Astrocyte of the spinal cord (primary cell): Measurements from ENCODE around the gene RPL35.

ENCODE experiments used
- DNase-seq: peaks from one replicate; pipeline ENCODE4 v3.0.0; 2011; ENCODE audit warnings: low read depth, low spot score
- H3K4me3 ChIP-seq: 2 replicates; pipeline ENCODE4 v1.5.1; 2011; ENCODE audit warnings: low read depth, mild to moderate bottlenecking, low read length, moderate library complexity
- CTCF ChIP-seq: IDR thresholded peaks from 2 replicates; pipeline ENCODE4 v1.5.1; 2012; ENCODE audit warnings: low read depth, mild to moderate bottlenecking, low read length, inconsistent platforms
- in situ Hi-C: cut with HindIII; loops from 2 replicates; pipeline ENCODE4 v1.10.0; 2017; ENCODE audit warnings: low sequenced_read_pairs

The RPL35 gene

GRCh38 chr9:124894035-124894740 lies 32.4 kb upstream of the RPL35 start:
- TF ChIP-seq CTCF, result no peak
- in situ Hi-C loops, result no loop called here
- no peak overlapping the region for H3K4me3 ChIP-seq
- no peak for DNase-seq

DNA sequence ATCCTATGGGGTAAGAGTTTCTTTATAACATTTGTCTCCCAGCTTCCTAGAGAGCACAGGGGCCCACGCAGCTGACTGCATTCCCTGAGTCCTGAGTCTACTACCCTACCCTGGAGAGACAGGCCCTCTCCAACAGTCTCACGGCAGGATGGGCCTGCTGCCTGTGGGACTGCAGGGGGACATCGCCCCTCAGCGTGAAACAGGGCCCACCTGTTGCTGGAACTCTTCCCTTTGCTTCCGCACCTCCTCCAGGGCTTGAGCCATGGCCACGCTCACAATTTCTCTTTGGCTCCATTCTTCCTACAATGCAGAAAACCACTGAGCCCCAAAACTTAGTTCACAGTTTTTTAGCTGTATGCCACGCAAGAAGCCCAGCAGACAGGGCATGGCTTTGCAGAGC lies 28.4 kb upstream of the RPL35 start:
- no peak for DNase-seq
- H3K4me3 ChIP-seq, result no peak overlapping the region
- no peak for TF ChIP-seq CTCF

GRCh38 chr9:124889006-124889405 lies 27.2 kb upstream of the RPL35 start:
- no peak for DNase-seq
- H3K4me3 ChIP-seq, result no peak overlapping the region
- in situ Hi-C loops, result no loop called here
- TF ChIP-seq CTCF, result no peak

More for the DNA sequence above, 28.4 kb upstream of the RPL35 start:
- in situ Hi-C loops, result no loop called here

- in situ Hi-C loops, result no loop called here
- no peak for DNase-seq
- TF ChIP-seq CTCF, result no peak
- H3K4me3 ChIP-seq, result no peak overlapping the region
Observed at GRCh38 chr9:124887832-124888231, 26.1 kb upstream of the RPL35 start.

DNA sequence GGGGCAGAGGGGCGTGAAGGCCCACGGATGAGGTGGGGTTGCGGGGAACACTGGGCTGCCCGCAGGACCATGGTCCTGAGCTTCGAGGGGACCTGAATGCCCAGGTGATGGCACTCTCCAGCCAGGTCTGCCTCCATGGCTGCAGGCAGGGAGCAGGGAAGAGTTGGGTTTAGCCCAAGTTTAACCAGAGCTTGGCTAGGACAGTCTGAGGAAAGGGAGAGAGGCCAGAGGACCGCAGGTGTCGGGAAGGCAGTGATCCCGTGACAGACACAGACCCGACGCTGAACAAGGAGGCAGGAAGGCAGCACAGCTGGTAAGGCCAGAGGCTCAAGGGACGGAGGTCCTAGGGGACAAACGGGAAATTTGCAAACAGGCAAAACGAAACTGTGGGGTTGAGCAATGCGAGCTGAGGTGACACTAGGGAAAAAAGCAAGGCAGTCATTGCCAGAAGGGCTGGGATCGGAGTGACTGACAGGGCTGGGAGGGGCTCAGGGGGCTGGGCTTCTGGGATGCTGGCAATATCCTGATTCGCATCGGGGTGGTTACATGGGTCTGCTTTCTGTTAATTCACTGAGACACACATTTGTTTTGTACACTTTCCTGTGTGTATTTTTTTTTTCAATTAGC lies 25.2 kb upstream of the RPL35 start:
- in situ Hi-C loops, result no loop called here
- no peak overlapping the region for H3K4me3 ChIP-seq
- no peak for TF ChIP-seq CTCF
- no peak for DNase-seq

GRCh38 chr9:124886461-124886860 lies 24.7 kb upstream of the RPL35 start:
- no peak overlapping the region for H3K4me3 ChIP-seq
- no peak for DNase-seq
- in situ Hi-C loops, result no loop called here
- TF ChIP-seq CTCF, result no peak
